Measurements from ENCODE around the gene TBC1D28. TPM values are rescaled to one million over a fixed set of nuclear protein-coding genes. Genes with fewer than 3 reads are reported as not detected.
"Not testable (repeated sequence)": the region's sequence is repeated elsewhere in the genome, so short reads cannot be mapped to it uniquely, and the experiment has no call there.

Gene TBC1D28
- total RNA-seq, 1 donor from 2014 or later = not detected

DNA sequence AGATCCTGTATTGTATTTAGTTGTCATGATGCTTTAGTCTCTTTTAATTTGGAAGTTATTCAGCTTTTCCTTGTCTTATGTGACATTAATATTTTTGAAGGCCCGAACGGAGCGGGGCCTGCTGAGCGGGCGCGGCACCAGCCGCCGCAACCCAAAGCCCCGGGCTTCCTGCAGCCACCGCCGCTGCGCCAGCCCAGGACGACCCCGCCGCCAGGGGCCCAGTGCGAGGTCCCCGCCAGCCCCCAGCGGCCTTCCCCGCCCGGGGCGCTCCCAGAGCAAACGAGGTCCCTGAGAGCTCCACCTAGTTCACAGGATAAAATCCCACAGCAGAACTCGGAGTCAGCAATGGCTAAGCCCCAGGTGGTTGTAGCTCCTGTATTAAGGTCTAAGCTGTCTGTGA lies 5.9 kb upstream of the TBC1D28 start:
- H3K27me3 ChIP-seq (ENCODE audit: control insufficient read depth in 3 of 3, insufficient read depth in 3 of 3, low read length in 3 of 3); H3K4me3 ChIP-seq (ENCODE audit: low read length in 3 of 3); H3K27ac ChIP-seq (ENCODE audit: low read depth, low read length); H3K9me3 ChIP-seq (ENCODE audit: control insufficient read depth in 3 of 3, low read length in 3 of 3); H3K4me1 ChIP-seq (ENCODE audit: control insufficient read depth in 3 of 3, insufficient read depth in 3 of 3, low read length in 3 of 3); H3K9ac ChIP-seq (ENCODE audit: low read depth in 1 of 3, low read length in 3 of 3); H3K36me3 ChIP-seq (ENCODE audit: control insufficient read depth in 3 of 3, insufficient read depth in 3 of 3, low read length in 3 of 3): not testable (repeated sequence)

DNA sequence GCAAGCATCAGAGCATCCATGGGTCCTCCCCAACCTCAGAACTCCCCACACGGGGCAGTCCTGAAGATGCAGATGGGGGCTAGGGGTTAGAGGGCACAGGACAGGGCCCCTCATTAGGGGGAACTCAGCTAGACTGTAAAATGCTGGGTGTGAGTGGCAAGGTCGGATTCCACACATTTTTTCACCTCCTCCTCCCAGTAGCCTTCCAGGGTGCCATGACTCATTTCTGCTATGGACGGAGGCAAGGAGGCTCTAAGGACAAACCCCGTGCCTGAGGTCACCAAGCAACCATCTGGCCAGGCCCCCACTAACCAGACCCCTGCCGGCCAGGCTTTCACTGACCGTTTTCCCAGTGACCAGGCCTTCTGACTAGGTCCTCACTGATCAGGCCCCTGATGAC lies 1.1 kb downstream of the TBC1D28 start:
- not testable (repeated sequence) for H3K4me3 ChIP-seq (ENCODE audit: low read length in 3 of 3); H3K9ac ChIP-seq (ENCODE audit: low read depth in 1 of 3, low read length in 3 of 3); H3K27me3 ChIP-seq (ENCODE audit: control insufficient read depth in 3 of 3, insufficient read depth in 3 of 3, low read length in 3 of 3); H3K27ac ChIP-seq (ENCODE audit: low read depth, low read length); H3K36me3 ChIP-seq (ENCODE audit: control insufficient read depth in 3 of 3, insufficient read depth in 3 of 3, low read length in 3 of 3); H3K4me1 ChIP-seq (ENCODE audit: control insufficient read depth in 3 of 3, insufficient read depth in 3 of 3, low read length in 3 of 3); H3K9me3 ChIP-seq (ENCODE audit: control insufficient read depth in 3 of 3, low read length in 3 of 3)

GRCh38 chr17:18638357-18638756 lies 5.8 kb downstream of the TBC1D28 start:
- not testable (repeated sequence) for H3K27ac ChIP-seq (ENCODE audit: low read depth, low read length); H3K27me3 ChIP-seq (ENCODE audit: control insufficient read depth in 3 of 3, insufficient read depth in 3 of 3, low read length in 3 of 3); H3K4me3 ChIP-seq (ENCODE audit: low read length in 3 of 3); H3K9me3 ChIP-seq (ENCODE audit: control insufficient read depth in 3 of 3, low read length in 3 of 3); H3K4me1 ChIP-seq (ENCODE audit: control insufficient read depth in 3 of 3, insufficient read depth in 3 of 3, low read length in 3 of 3); H3K9ac ChIP-seq (ENCODE audit: low read depth in 1 of 3, low read length in 3 of 3); H3K36me3 ChIP-seq (ENCODE audit: control insufficient read depth in 3 of 3, insufficient read depth in 3 of 3, low read length in 3 of 3)

DNA sequence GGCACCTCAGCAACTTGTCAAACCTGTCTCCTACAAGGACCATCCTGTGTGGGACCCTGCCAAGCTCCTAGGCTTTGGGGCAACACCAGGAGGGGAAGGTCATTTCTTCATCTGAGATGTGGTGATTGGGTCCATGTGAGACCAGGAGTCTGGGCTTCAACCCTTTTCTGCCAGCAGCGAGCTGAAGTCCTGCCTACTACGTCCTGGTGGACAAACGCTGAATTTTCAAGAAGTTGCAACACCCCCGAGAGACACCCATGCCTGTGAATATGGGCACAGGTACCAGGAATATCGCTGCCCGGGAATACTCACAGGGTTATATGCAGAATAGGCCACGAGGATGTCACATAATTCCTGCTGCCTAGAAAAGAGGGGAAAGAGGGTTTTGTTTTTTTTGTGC lies 8.0 kb downstream of the TBC1D28 start:
- H3K9ac ChIP-seq (ENCODE audit: low read depth in 1 of 3, low read length in 3 of 3); H3K27ac ChIP-seq (ENCODE audit: low read depth, low read length); H3K4me1 ChIP-seq (ENCODE audit: control insufficient read depth in 3 of 3, insufficient read depth in 3 of 3, low read length in 3 of 3); H3K9me3 ChIP-seq (ENCODE audit: control insufficient read depth in 3 of 3, low read length in 3 of 3); H3K4me3 ChIP-seq (ENCODE audit: low read length in 3 of 3); H3K36me3 ChIP-seq (ENCODE audit: control insufficient read depth in 3 of 3, insufficient read depth in 3 of 3, low read length in 3 of 3): not testable (repeated sequence)
- peaks cover 0 to 12% (median 4%) of the 10 kb centered on the region in 3 donors for H3K27me3 ChIP-seq (ENCODE audit: control insufficient read depth in 3 of 3, insufficient read depth in 3 of 3, low read length in 3 of 3)

DNA sequence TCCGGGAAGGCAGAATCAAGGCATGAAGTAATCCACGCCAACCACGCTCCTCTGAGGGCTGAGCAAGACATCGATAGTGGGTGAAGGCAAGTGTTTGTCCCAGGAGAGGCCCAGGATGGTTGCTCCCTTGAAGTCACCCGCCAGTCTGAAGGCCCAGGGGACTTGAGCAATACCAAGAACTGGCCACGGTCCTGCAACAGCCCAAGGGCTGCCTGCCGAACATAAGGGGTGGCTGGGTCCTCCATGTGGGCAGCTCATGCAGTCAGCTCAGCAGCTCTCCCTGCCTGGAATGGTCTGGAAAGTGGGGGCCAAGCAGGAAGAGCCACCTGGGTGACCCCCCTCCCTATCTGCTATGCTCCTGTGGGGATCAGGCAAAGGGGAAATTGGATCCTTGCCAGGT lies 8.4 kb downstream of the TBC1D28 start:
- H3K27me3 ChIP-seq (ENCODE audit: control insufficient read depth in 3 of 3, insufficient read depth in 3 of 3, low read length in 3 of 3) = peaks cover 0 to 12% (median 4%) of the 10 kb centered on the region in 3 donors
- not testable (repeated sequence) for H3K9me3 ChIP-seq (ENCODE audit: control insufficient read depth in 3 of 3, low read length in 3 of 3); H3K36me3 ChIP-seq (ENCODE audit: control insufficient read depth in 3 of 3, insufficient read depth in 3 of 3, low read length in 3 of 3)

GRCh38 chr17:18634550-18635263 lies 9.5 kb downstream of the TBC1D28 start:
- H3K9ac ChIP-seq (ENCODE audit: low read depth in 1 of 3, low read length in 3 of 3); H3K27ac ChIP-seq (ENCODE audit: low read depth, low read length); H3K9me3 ChIP-seq (ENCODE audit: control insufficient read depth in 3 of 3, low read length in 3 of 3); H3K4me1 ChIP-seq (ENCODE audit: control insufficient read depth in 3 of 3, insufficient read depth in 3 of 3, low read length in 3 of 3); H3K36me3 ChIP-seq (ENCODE audit: control insufficient read depth in 3 of 3, insufficient read depth in 3 of 3, low read length in 3 of 3); H3K4me3 ChIP-seq (ENCODE audit: low read length in 3 of 3): not testable (repeated sequence)
- H3K27me3 ChIP-seq (ENCODE audit: control insufficient read depth in 3 of 3, insufficient read depth in 3 of 3, low read length in 3 of 3) = peaks cover 0 to 12% (median 4%) of the 10 kb centered on the region in 3 donors

More for the DNA sequence above, 8.4 kb downstream of the TBC1D28 start:
- not testable (repeated sequence) for H3K27ac ChIP-seq (ENCODE audit: low read depth, low read length); H3K4me1 ChIP-seq (ENCODE audit: control insufficient read depth in 3 of 3, insufficient read depth in 3 of 3, low read length in 3 of 3); H3K4me3 ChIP-seq (ENCODE audit: low read length in 3 of 3); H3K9ac ChIP-seq (ENCODE audit: low read depth in 1 of 3, low read length in 3 of 3)

GRCh38 chr17:18626152-18626870 lies 17.9 kb downstream of the TBC1D28 start:
- H3K4me3 ChIP-seq (ENCODE audit: low read length in 3 of 3) = peak overlapping the region in 1 of 3 donors; percentile 46
- no peak overlapping the region for H3K9ac ChIP-seq (ENCODE audit: low read depth in 1 of 3, low read length in 3 of 3)

DNA sequence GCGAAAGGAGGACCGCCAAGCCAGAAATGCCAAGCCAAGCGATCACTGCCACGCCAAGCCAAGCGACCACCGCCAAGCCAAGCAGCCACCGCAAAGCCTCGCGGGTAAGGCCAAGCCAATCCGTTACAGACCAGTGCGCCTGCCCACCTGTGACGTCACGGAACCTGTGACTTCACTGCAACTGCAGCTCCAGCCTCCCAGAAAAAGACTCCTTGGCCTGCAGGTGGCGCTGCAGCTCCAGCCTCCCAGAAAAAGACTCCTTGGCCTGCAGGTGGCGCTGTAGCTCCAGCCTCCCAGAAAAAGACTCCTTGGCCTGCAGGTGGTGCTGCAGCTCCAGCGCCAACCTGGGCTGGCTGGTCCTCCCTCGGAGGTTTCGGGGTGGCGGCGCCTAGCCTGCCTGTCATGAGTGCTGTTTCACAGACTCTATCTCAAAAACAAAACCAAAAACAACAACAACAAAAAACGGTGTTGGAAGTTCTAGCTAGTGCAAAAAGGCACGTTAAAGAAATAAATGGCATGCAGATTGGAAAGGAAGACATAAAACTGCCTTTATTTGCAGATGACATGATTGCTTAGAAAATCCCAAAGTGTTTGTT lies 18.6 kb downstream of the TBC1D28 start:
- H3K27me3 ChIP-seq (ENCODE audit: control insufficient read depth in 3 of 3, insufficient read depth in 3 of 3, low read length in 3 of 3); H3K9me3 ChIP-seq (ENCODE audit: control insufficient read depth in 3 of 3, low read length in 3 of 3); H3K4me1 ChIP-seq (ENCODE audit: control insufficient read depth in 3 of 3, insufficient read depth in 3 of 3, low read length in 3 of 3); H3K36me3 ChIP-seq (ENCODE audit: control insufficient read depth in 3 of 3, insufficient read depth in 3 of 3, low read length in 3 of 3): not testable (repeated sequence)
- H3K4me3 ChIP-seq (ENCODE audit: low read length in 3 of 3) = peak overlapping the region; percentile 46 to 76 (median 51)
- H3K9ac ChIP-seq (ENCODE audit: low read depth in 1 of 3, low read length in 3 of 3) = peak overlapping the region in 2 of 3 donors; percentile 38 to 85
- H3K27ac ChIP-seq (ENCODE audit: low read depth, low read length) = peak overlapping the region; percentile 44

More at GRCh38 chr17:18626152-18626870, 17.9 kb downstream of the TBC1D28 start:
- H3K27me3 ChIP-seq (ENCODE audit: control insufficient read depth in 3 of 3, insufficient read depth in 3 of 3, low read length in 3 of 3) = no peaks in the 10 kb centered on the region
- H3K9me3 ChIP-seq (ENCODE audit: control insufficient read depth in 3 of 3, low read length in 3 of 3) = no peaks in the 10 kb centered on the region
- H3K4me1 ChIP-seq (ENCODE audit: control insufficient read depth in 3 of 3, insufficient read depth in 3 of 3, low read length in 3 of 3) = no peaks in the 10 kb centered on the region
- no peaks in the 10 kb centered on the region for H3K36me3 ChIP-seq (ENCODE audit: control insufficient read depth in 3 of 3, insufficient read depth in 3 of 3, low read length in 3 of 3)
- H3K27ac ChIP-seq (ENCODE audit: low read depth, low read length) = no peak overlapping the region

DNA sequence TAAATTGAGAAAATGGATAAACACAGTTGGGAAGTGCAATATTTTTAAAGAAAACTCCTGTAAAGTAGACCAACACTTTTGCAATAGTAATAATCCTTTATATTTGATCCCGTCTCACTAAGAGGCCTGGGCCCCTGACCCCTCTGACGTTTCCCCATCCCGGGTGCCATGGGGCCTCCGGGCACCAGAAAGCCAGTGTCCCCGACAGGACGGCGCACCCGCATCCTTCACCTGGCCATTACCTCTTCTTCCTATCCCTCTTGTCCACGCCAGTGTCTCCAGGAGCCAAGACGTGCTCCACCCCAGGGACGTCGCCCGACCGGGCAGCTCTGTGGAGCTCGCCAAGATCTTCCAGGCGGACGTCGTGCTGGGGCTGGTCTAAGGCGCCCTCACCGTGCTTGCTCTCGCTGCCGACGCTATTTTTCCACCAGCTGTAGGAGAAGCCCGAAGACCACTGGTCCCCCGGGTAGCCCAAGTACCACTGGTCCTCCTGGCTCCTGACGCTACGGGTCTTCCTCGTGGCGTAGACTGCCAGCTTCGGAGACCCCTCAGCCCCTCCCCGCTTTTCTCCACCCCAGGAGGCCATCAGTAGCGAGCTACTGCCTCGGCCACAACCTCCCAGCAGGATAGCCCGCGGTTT lies 19.2 kb downstream of the TBC1D28 start:
- H3K27me3 ChIP-seq (ENCODE audit: control insufficient read depth in 3 of 3, insufficient read depth in 3 of 3, low read length in 3 of 3); H3K4me1 ChIP-seq (ENCODE audit: control insufficient read depth in 3 of 3, insufficient read depth in 3 of 3, low read length in 3 of 3); H3K36me3 ChIP-seq (ENCODE audit: control insufficient read depth in 3 of 3, insufficient read depth in 3 of 3, low read length in 3 of 3); H3K9me3 ChIP-seq (ENCODE audit: control insufficient read depth in 3 of 3, low read length in 3 of 3): not testable (repeated sequence)
- Histone ChIP-seq H3K27ac (ENCODE audit: low read depth, low read length) (peak overlapping the region; percentile 44), H3K9ac (ENCODE audit: low read depth in 1 of 3, low read length in 3 of 3) (peak overlapping the region in 2 of 3 donors; percentile 38 to 85), H3K4me3 (ENCODE audit: low read length in 3 of 3) (peak overlapping the region; percentile 51 to 76 (median 51))

DNA sequence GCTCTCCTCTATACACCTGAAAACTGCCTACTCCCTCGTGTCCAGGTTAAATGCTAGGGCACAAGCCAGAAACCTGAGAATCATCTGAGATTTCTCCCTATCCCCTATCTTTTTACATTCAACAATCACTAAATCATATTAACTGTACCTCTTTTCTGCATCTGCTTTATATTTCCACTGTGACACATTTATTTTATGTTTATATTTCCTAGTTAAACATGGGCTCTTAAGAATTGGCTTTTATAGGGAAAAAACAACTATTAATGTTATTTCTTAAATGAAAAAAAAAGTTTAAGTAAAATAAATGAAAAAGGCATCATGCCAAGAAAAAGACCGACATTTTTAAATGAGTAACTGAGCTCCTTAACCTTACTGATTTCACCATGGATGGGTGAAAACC lies 26.6 kb downstream of the TBC1D28 start:
- H3K9ac ChIP-seq (ENCODE audit: low read depth in 1 of 3, low read length in 3 of 3); H3K36me3 ChIP-seq (ENCODE audit: control insufficient read depth in 3 of 3, insufficient read depth in 3 of 3, low read length in 3 of 3); H3K4me1 ChIP-seq (ENCODE audit: control insufficient read depth in 3 of 3, insufficient read depth in 3 of 3, low read length in 3 of 3); H3K9me3 ChIP-seq (ENCODE audit: control insufficient read depth in 3 of 3, low read length in 3 of 3); H3K27me3 ChIP-seq (ENCODE audit: control insufficient read depth in 3 of 3, insufficient read depth in 3 of 3, low read length in 3 of 3); H3K27ac ChIP-seq (ENCODE audit: low read depth, low read length); H3K4me3 ChIP-seq (ENCODE audit: low read length in 3 of 3): not testable (repeated sequence)
